ENCODE measurements around the gene RIGI. TPM values are rescaled to one million over a fixed set of nuclear protein-coding genes. Genes with fewer than 3 reads are reported as not detected.

RIGI gene
- 3.7 to 5.5 TPM (median 3.9 TPM) in 5 replicates for total RNA-seq (2022; extraction: Qiagen RNA extraction; ENCODE audit: low read depth)

GRCh38 chr9:32526041-32526706 lies at the start of gene RIGI:
Gene RIGI, minus strand, starts transcription at chr9:32526196. Its CDS starts 30 bp downstream, at chr9:32526166.

GRCh38 chr9:32572900-32573523 lies 47.0 kb upstream of the RIGI start, which contains the start of gene NDUFB6:
Gene NDUFB6, minus strand, starts transcription at chr9:32573159. Its CDS starts 99 bp downstream, at chr9:32573060.

GRCh38 chr9:32552172-32552872 lies 26.3 kb upstream of the RIGI start, which contains the start of the genes SMIM27 and TOPORS:
Gene SMIM27, plus strand, starts transcription at chr9:32552327. Its CDS starts 108 bp downstream, at chr9:32552435.
Gene TOPORS, minus strand, starts transcription at chr9:32552586. Its CDS starts 150 bp downstream, at chr9:32552436.

Other genes with a start within 250 kb of the RIGI start
- 30.0 to 31.6 TPM (median 31.1 TPM) in 5 replicates for gene ACO1, start 141.6 kb downstream of the RIGI start, total RNA-seq (2022; extraction: Qiagen RNA extraction; ENCODE audit: low read depth)
- gene SMIM27, start 26.1 kb upstream of the RIGI start, total RNA-seq (2022; extraction: Qiagen RNA extraction; ENCODE audit: low read depth), result 11.3 to 15.8 TPM (median 14.4 TPM) in 5 replicates
- gene TOPORS, start 26.4 kb upstream of the RIGI start, total RNA-seq (2022; extraction: Qiagen RNA extraction; ENCODE audit: low read depth), result 11.9 to 18.9 TPM (median 14.3 TPM) in 5 replicates
- gene NDUFB6, start 47.0 kb upstream of the RIGI start, total RNA-seq (2022; extraction: Qiagen RNA extraction; ENCODE audit: low read depth), result 103 to 119 TPM (median 109 TPM) in 5 replicates
- gene TAF1L, start 109.5 kb upstream of the RIGI start, total RNA-seq (2022; extraction: Qiagen RNA extraction; ENCODE audit: low read depth), result not detected in 5 replicates

Data from A549 treated with CpdA at 1 μM for 4 hours (cell line).